ENCODE measurements around the gene HDHD5.

Gene HDHD5

GRCh38 chr22:17158568-17159503 is at the start of gene HDHD5:
HDHD5 (minus strand) TSS chr22:17159277; CDS start chr22:17159251, 26 bp downstream.
- Histone ChIP-seq H4K20me1 (ENCODE audit: low read depth, low read length) (no peaks in the 10 kb centered on the region), H3K79me2 (ENCODE audit: insufficient read depth, low read length) (peaks cover 24% of the 10 kb centered on the region), H3K27me3 (ENCODE audit: low read length) (no peaks in the 10 kb centered on the region), H3K4me2 (ENCODE audit: low read depth, low read length, poor library complexity, severe bottlenecking) (peak within 1 kb of the TSS; percentile 75), H3K9ac (ENCODE audit: low read length) (peak within 1 kb of the TSS; percentile 75), H3K4me3 (ENCODE audit: insufficient read depth, low read length, poor library complexity, severe bottlenecking) (peak within 1 kb of the TSS; percentile 63), H2AFZ (ENCODE audit: low read depth, low read length, severe bottlenecking) (peak within 1 kb of the TSS; percentile 68), H3K9me2 (replicated peaks; ENCODE audit: insufficient read depth, low read length) (no peaks in the 10 kb centered on the region), H3K36me3 (ENCODE audit: low read length) (no peaks in the 10 kb centered on the region), H3K27ac (ENCODE audit: low read depth, low read length) (peak within 1 kb of the TSS; percentile 12; the same call in 1 of the 2 replicates), H3K9me3 (ENCODE audit: insufficient read depth, low read length) (no peaks in the 10 kb centered on the region), H3F3A (ENCODE audit: insufficient read depth) (no peaks in the 10 kb centered on the region)
- TF ChIP-seq CTCF (IDR thresholded peaks at IDR 0.05; ENCODE audit: insufficient read depth, low read length, poor library complexity, severe bottlenecking) (no peak), EZH2phosphoT487 (conservative IDR thresholded peaks at IDR 0.05; ENCODE audit: low read length) (no peak)

- H3K27ac ChIP-seq (ENCODE audit: low read depth, low read length): no peak overlapping the region
- no peaks in the 10 kb centered on the region for H3K27me3 ChIP-seq (ENCODE audit: low read length)
- H4K20me1 ChIP-seq (ENCODE audit: low read depth, low read length): no peaks in the 10 kb centered on the region
- H3K9ac ChIP-seq (ENCODE audit: low read length): no peak overlapping the region
- H3K36me3 ChIP-seq (ENCODE audit: low read length): no peaks in the 10 kb centered on the region
- no peak overlapping the region for H3K4me3 ChIP-seq (ENCODE audit: insufficient read depth, low read length, poor library complexity, severe bottlenecking)
- no peaks in the 10 kb centered on the region for H3F3A ChIP-seq (ENCODE audit: insufficient read depth)
- no peaks in the 10 kb centered on the region for H3K9me2 ChIP-seq (replicated peaks; ENCODE audit: insufficient read depth, low read length)
- no peak overlapping the region for H2AFZ ChIP-seq (ENCODE audit: low read depth, low read length, severe bottlenecking)
- H3K9me3 ChIP-seq (ENCODE audit: insufficient read depth, low read length): no peaks in the 10 kb centered on the region
- TF ChIP-seq EZH2phosphoT487 (conservative IDR thresholded peaks at IDR 0.05; ENCODE audit: low read length) (no peak), CTCF (IDR thresholded peaks at IDR 0.05; ENCODE audit: insufficient read depth, low read length, poor library complexity, severe bottlenecking) (no peak)
- no peak overlapping the region for H3K4me2 ChIP-seq (ENCODE audit: low read depth, low read length, poor library complexity, severe bottlenecking)
- H3K79me2 ChIP-seq (ENCODE audit: insufficient read depth, low read length): no peaks in the 10 kb centered on the region
These were observed 46.4 kb upstream of the HDHD5 start for GRCh38 chr22:17205432-17205831.

- H3K4me3 ChIP-seq (ENCODE audit: insufficient read depth, low read length, poor library complexity, severe bottlenecking): no peak overlapping the region
These were observed 42.3 kb upstream of the HDHD5 start for GRCh38 chr22:17201285-17201945.

More at GRCh38 chr22:17201285-17201945, 42.3 kb upstream of the HDHD5 start:
- Histone ChIP-seq H4K20me1 (ENCODE audit: low read depth, low read length) (no peaks in the 10 kb centered on the region), H3K9me3 (ENCODE audit: insufficient read depth, low read length) (no peaks in the 10 kb centered on the region), H3K9me2 (replicated peaks; ENCODE audit: insufficient read depth, low read length) (no peaks in the 10 kb centered on the region), H3K4me2 (ENCODE audit: low read depth, low read length, poor library complexity, severe bottlenecking) (no peak overlapping the region), H3K9ac (ENCODE audit: low read length) (no peak overlapping the region), H3K36me3 (ENCODE audit: low read length) (no peaks in the 10 kb centered on the region), H2AFZ (ENCODE audit: low read depth, low read length, severe bottlenecking) (no peak overlapping the region), H3F3A (ENCODE audit: insufficient read depth) (no peaks in the 10 kb centered on the region), H3K27ac (ENCODE audit: low read depth, low read length) (no peak overlapping the region), H3K79me2 (ENCODE audit: insufficient read depth, low read length) (no peaks in the 10 kb centered on the region), H3K27me3 (ENCODE audit: low read length) (no peaks in the 10 kb centered on the region)
- no peak for TF ChIP-seq CTCF (IDR thresholded peaks at IDR 0.05; ENCODE audit: insufficient read depth, low read length, poor library complexity, severe bottlenecking)
- no peak for TF ChIP-seq EZH2phosphoT487 (conservative IDR thresholded peaks at IDR 0.05; ENCODE audit: low read length)

Measured in SU-DHL-6 (cell line).